Right lobe of liver (tissue), 6 donors: ENCODE results near the gene AGFG1. TPM values are rescaled to one million over a fixed set of nuclear protein-coding genes. Genes with fewer than 3 reads are reported as not detected.

Experiments
- ATAC-seq, 4 donors: fragments of 200-7000 bp; cut with Tn5 transposase; one replicate each; pipeline ENCODE4 v1.9.1; 2020; ENCODE audit warnings: mild to moderate bottlenecking in 4 of 4, moderate library complexity in 4 of 4
- DNase-seq, 3 donors: peaks; one replicate each; pipeline ENCODE4 v3.0.0-alpha.2; 2020
- H3K27ac ChIP-seq, 3 donors: fragments of 200-600 bp; one replicate each; pipeline ENCODE4 v1.8.0; 2022
- H3K27me3 ChIP-seq, 2 donors: fragments of 200-600 bp; one replicate each; pipeline ENCODE4 v1.8.0; 2022
- H3K36me3 ChIP-seq, 4 donors: fragments of 200-600 bp; sonication (generic) in 1 of 4; one replicate each; pipeline versions ENCODE4 v1.5.1 to v1.8.0; 2017 to 2022; ENCODE audit warnings: control low read depth in 1 of 4
- H3K4me1 ChIP-seq, 4 donors: fragments of 200-600 bp; sonication (generic) in 1 of 4; one replicate each; pipeline versions ENCODE4 v1.5.1 to v1.8.0; 2017 to 2022; ENCODE audit warnings: control low read depth in 1 of 4
- H3K4me3 ChIP-seq, 3 donors: fragments of 200-600 bp; one replicate each; pipeline ENCODE4 v1.8.0; 2022
- H3K9me3 ChIP-seq, 4 donors: fragments of 200-600 bp; sonication (generic) in 1 of 4; one replicate each; pipeline versions ENCODE4 v1.5.1 to v1.8.0; 2017 to 2022; ENCODE audit warnings: control low read depth in 1 of 4
- POLR2A ChIP-seq: fragments of 450-650 bp; IDR thresholded peaks from one replicate; pipeline ENCODE4 v1.6.1; 2017; ENCODE audit warnings: antibody characterized with exemption, mild to moderate bottlenecking
- WGBS: methylation state at CpG from one replicate; pipeline ENCODE4 v1.1.6; 2018; ENCODE audit warnings: low coverage, low lambda C conversion rate; ENCODE audit not compliant: insufficient coverage; ENCODE audit errors: missing lambda C conversion rate; 5-methylcytosine and 5-hydroxymethylcytosine counted together
- intact Hi-C, 2 donors: fragments of 100-400 bp; cut with DNase I; formaldehyde crosslinking; loops; one replicate each; pipeline versions ENCODE4 v1.11.2 to v1.14.1; 2022
- total RNA-seq, 6 experiments: library from RNA; depleted of rRNA in 2 of 6; stranded (reverse); fragments of >200 nt in 2 of 6; fragmentation: NEBNext Ultra II Directional in 3 of 6; extraction: Animal tissue kit (Norgen Biotek cat#: 25700) in 3 of 6; gene quantifications; one replicate each; pipeline versions ENCODE4 v1.1.0 to v1.2.4, GENCODE V29; 2016 to 2023
- TF ChIP-seq, protein P1 (sequence below), 4 donors: fragments of 200-600 bp in 3 of 4; fragments of 450-650 bp in 1 of 4; IDR thresholded peaks; one replicate each; pipeline versions ENCODE4 v1.5.1 to v1.8.0; 2016 to 2022; ENCODE audit warnings: antibody characterized with exemption in 4 of 4, mild to moderate bottlenecking in 2 of 4
- donor health status: DM: no; HTN: yes; CAD: no.
- donor health status: DM: no; HTN: no; CAD: no.
- donor health status: DM: no; HTN: no; CAD: no.
- donor health status: DM: no; HTN: yes; CAD: no.
- donor health status: DM: no; HTN: yes; CAD: no.

AGFG1 gene
- total RNA-seq, 6 experiments from 2014 or later = 25.2 to 70.0 (median 39.5) TPM

DNA sequence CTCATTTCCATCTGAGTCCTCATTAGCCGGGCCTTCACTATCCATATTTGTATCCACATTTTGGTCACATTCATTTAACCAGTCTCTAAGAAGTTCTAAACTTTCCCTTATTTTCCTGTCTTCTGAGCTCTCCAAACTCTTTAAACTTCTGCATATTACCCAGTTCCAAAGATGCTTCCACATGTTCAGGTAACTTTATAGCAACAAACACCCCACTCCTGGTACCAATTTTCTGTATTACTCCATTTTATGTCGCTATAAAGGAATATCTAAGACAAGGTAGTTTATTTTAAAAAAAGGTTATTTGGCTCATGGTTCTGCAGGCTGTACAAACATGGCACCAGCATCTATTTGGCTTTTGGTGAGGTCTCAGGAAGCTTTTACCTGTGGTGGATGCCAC is 38.8 kb upstream of the AGFG1 start:
- Histone ChIP-seq H3K9me3 (peaks cover 0 to 6% (median 0%) of the 10 kb centered on the region in 4 donors), H3K4me3 (no peak overlapping the region), H3K36me3 (no peaks in the 10 kb centered on the region), H3K4me1 (peaks cover 0 to 16% (median 5%) of the 10 kb centered on the region in 4 donors), H3K27me3 (no peaks in the 10 kb centered on the region), H3K27ac (no peak overlapping the region)
- intact Hi-C loops = no loop called here
- ATAC-seq (no peak), DNase-seq (no peak)
- no peak for TF ChIP-seq POLR2A
- TF ChIP-seq, protein P1, sequence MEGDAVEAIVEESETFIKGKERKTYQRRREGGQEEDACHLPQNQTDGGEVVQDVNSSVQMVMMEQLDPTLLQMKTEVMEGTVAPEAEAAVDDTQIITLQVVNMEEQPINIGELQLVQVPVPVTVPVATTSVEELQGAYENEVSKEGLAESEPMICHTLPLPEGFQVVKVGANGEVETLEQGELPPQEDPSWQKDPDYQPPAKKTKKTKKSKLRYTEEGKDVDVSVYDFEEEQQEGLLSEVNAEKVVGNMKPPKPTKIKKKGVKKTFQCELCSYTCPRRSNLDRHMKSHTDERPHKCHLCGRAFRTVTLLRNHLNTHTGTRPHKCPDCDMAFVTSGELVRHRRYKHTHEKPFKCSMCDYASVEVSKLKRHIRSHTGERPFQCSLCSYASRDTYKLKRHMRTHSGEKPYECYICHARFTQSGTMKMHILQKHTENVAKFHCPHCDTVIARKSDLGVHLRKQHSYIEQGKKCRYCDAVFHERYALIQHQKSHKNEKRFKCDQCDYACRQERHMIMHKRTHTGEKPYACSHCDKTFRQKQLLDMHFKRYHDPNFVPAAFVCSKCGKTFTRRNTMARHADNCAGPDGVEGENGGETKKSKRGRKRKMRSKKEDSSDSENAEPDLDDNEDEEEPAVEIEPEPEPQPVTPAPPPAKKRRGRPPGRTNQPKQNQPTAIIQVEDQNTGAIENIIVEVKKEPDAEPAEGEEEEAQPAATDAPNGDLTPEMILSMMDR (IDR thresholded peaks at IDR 0.05) = no peak
- WGBS = 100% methylated on average over 2 of the region's 2 CpGs

DNA sequence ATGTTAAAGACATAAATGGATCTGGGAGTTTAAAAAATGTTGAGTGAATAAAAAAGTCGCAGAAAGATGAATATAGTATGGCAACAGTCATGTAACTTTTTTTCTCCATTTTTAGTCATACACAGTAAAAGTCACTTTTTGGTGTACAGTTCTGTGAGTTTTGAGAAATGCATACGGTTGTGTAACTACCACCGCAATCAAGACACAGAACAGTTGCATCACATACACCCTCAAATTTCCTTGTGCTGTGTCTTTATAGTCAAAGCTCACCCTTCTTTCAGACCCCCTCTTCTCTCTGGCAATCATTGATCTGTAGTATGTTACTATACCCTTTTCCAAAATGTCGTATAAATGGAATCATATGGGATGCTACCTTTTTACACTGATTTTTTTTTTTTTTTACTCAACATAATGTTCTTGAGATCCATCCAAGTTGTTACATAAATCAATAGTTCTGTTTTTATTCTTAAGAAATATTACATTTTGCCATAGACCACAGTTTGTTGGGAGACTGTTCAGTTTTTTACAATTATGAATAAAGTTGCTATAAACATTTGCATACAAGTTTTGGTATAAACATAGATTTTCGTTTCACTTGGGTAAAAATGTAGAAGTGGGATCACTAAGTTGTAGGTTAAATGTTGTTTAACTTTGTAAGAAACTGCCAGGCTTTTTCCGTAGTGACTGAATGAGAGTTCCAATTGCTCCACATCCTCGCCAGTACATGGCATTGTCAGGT is 35.4 kb upstream of the AGFG1 start:
- ATAC-seq = peak in 3 of 4 donors; percentile 28 to 34 (median 34)
- intact Hi-C loops = no loop called here
- no peaks in the 10 kb centered on the region for H3K4me1 ChIP-seq
- DNase-seq = no peak
- no peak overlapping the region for H3K27ac ChIP-seq
- H3K9me3 ChIP-seq = peaks cover 0 to 6% (median 0%) of the 10 kb centered on the region in 4 donors
- H3K36me3 ChIP-seq = no peaks in the 10 kb centered on the region
- 68% methylated on average over 7 of the region's 7 CpGs for WGBS
- TF ChIP-seq POLR2A = no peak
- TF ChIP-seq, protein P1 (IDR thresholded peaks at IDR 0.05) = no peak
- no peaks in the 10 kb centered on the region for H3K27me3 ChIP-seq
- H3K4me3 ChIP-seq = no peak overlapping the region

DNA sequence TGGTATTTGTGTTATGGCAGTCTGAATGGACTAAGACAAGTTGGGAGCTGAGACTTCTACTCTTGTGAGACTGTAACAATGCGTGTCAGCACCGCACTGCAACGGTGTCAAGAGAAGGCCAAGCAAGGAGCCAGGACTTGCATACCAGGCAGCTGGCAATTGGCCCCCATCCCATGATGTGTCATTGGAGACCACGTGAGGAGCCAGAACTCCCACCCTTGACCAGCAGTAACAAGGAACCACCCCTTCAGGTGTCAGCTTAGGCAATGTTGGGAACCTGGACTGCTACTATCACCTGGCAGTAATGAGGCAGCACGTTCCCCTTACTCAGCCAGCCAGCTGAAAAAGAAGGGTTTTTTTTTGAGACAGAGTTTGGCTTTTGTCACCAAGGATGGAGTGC is 32.7 kb upstream of the AGFG1 start:
- no peak overlapping the region for H3K27ac ChIP-seq
- H3K27me3 ChIP-seq = no peaks in the 10 kb centered on the region
- TF ChIP-seq, protein P1 (IDR thresholded peaks at IDR 0.05) = no peak
- TF ChIP-seq POLR2A = no peak
- 100% methylated on average over 2 of the region's 5 CpGs for WGBS
- no peaks in the 10 kb centered on the region for H3K9me3 ChIP-seq
- ATAC-seq = no peak
- no peaks in the 10 kb centered on the region for H3K36me3 ChIP-seq
- no peaks in the 10 kb centered on the region for H3K4me1 ChIP-seq
- no peak for DNase-seq
- intact Hi-C loops = no loop called here
- no peak overlapping the region for H3K4me3 ChIP-seq

DNA sequence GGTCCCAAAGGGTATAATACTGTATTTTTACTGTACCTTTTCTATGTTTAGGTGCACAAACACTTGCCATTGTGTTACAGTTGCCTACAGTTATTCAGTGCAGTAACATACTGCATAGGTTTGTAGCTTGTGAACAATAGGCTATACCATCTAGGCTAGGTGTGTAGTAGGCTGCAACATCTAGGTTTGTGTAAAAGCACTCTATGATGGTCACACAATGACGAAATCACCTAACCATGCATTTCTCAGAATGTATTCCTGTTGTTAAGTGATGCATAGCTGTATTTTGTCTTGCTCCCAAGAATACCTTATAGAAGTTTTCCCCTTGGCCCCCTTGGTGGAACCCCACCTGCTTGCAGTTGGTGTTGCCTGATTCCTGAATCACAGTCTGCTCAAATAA is 29.3 kb upstream of the AGFG1 start:
- intact Hi-C loops = no loop called here
- Histone ChIP-seq H3K27me3 (no peaks in the 10 kb centered on the region), H3K4me3 (no peak overlapping the region), H3K36me3 (no peaks in the 10 kb centered on the region), H3K9me3 (no peaks in the 10 kb centered on the region), H3K4me1 (no peaks in the 10 kb centered on the region), H3K27ac (no peak overlapping the region)
- no peak for DNase-seq
- WGBS = 100% methylated on average over 1 of the region's 1 CpG
- no peak for ATAC-seq
- TF ChIP-seq, protein P1 (IDR thresholded peaks at IDR 0.05) = no peak
- TF ChIP-seq POLR2A = no peak
